ENCODE results near the gene FBXO21.

DNA sequence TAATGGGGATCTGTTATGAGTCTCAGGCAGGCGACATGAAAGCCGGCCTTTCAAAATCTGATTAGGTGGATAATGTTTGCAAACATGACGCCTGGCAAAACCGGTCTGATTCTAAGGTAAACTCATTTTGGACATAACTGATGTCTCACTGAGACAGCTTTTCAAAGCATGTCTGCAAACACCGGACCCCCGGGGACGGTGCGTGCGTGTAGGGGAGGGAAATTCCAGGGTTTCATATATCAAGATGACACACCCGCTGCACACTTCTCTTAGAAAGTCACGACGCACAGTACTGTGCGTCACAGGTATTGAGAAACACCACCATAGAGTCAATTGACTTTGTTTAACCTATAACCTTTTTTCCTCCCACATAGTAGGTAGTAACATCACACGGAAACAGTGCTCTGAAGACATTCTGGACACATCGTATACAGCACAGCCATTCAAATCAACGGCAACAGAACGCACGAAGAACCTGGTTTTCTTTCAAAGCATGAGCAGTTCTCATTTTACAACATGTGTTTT lies 47.2 kb downstream of the FBXO21 start:
- TF ChIP-seq, protein P1, sequence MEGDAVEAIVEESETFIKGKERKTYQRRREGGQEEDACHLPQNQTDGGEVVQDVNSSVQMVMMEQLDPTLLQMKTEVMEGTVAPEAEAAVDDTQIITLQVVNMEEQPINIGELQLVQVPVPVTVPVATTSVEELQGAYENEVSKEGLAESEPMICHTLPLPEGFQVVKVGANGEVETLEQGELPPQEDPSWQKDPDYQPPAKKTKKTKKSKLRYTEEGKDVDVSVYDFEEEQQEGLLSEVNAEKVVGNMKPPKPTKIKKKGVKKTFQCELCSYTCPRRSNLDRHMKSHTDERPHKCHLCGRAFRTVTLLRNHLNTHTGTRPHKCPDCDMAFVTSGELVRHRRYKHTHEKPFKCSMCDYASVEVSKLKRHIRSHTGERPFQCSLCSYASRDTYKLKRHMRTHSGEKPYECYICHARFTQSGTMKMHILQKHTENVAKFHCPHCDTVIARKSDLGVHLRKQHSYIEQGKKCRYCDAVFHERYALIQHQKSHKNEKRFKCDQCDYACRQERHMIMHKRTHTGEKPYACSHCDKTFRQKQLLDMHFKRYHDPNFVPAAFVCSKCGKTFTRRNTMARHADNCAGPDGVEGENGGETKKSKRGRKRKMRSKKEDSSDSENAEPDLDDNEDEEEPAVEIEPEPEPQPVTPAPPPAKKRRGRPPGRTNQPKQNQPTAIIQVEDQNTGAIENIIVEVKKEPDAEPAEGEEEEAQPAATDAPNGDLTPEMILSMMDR (IDR thresholded peaks at IDR 0.05; ENCODE audit: low read depth, low read length, poor library complexity, severe bottlenecking) = no peak
- no peak for TF ChIP-seq EZH2phosphoT487 (IDR thresholded peaks at IDR 0.05; ENCODE audit: borderline replicate concordance, low read length)

All from DOHH2 (cell line).